HS-27A (cell line): ENCODE measurements around the gene EFHD2.
"Not testable (repeated sequence)": the region's sequence is repeated elsewhere in the genome, so short reads cannot be mapped to it uniquely, and the experiment has no call there.

Experiments used
- DNase-seq: peaks from one replicate; pipeline ENCODE4 v3.0.0-alpha.2; 2012; ENCODE audit warnings: low read depth, missing footprints

EFHD2 gene

DNA sequence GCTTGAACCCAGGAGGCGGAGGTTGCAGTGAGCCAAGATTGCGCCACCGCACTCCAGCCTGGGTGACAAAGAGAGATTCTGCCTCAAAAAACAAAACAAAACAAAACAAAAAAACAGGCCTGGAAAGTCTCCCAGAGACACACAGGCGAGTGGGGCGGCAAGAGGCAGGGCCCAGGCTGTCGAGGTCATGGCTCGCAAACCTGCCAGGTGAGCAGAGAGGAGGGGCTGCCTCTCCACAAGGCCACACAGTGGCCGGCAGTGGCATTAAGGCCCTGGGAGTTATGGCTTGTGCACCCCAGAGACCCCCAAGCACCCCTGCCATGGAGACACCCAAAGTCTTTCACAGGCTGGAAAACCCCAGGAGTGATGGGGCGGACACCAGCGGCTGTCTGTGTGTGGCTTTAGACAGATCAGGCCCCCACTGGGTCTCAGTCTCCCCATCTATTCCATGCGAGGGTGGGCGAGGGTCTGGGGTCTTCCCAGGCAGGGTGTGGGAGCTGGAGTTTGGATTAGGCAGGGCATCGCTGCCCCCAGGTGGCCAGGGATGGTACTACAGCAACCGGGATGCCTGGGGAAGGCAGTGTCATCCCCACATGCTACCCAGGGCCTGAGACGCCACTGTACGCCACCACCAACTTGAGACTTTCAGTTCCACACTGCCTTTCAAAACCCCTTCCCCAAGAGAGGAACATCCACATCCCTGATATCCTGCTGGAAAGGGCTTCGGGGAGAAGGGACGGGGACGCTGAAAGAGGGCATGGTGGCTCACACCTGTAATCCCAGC lies 21.3 kb downstream of the EFHD2 start:
- DNase-seq, result no peak

DNA sequence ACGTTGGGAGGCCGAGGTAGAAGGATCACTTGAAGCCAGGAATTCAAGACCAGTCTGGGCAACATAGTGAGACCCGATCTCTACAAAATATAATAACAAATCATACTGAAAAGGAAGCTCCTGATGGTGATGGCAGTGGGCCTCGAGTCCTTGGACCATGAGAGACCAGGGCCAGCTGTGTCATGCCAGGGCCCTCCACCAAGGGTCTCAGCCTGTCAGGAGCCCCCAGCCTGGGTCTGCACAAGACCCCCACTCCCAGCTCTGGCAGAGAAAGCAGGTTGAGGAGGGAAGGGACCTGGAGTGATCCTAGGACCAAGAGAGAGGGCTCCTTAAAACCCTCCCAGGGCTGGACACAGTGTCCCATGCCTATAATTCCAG lies 21.9 kb downstream of the EFHD2 start:
- no peak for DNase-seq

DNA sequence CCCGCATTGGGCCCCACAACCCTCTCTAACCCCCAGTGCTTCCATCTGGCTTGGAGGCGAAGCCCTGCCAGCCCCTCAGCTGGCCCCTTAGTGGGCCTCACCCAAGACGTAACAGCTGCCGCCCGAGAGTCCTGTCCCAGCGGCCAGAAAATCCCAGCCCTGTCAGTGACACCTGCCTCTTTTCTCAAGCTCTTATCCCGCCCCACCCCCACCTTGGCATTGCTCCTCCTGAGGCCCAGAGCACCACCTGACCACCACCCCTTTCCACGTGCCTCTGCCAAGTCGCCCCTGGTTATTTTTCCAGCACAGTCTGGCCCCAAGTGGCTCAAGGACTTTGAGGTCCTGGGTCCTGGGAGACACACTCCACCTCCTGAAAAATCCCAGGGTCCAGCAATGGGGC lies 22.6 kb downstream of the EFHD2 start:
- no peak for DNase-seq

DNA sequence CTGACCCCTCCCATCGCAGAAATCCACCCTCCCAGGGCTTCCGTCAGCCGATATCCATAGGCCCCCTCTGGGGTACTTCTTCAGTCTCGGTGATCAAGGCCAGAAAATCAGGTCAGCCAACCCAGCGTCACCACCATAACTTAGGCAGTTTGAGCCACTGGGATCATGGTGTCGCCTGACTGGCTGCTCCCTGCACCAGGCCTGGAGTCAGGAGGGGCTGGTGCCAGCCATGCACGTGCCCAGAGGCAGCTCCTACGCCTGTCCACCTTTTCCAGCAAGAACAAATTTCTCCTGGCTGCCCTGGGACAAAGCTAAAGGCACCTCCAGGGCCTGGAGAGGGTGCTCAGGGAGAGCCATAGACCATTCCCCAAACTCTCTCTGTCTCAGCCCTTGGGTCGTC lies 23.8 kb downstream of the EFHD2 start:
- DNase-seq, result no peak

DNA sequence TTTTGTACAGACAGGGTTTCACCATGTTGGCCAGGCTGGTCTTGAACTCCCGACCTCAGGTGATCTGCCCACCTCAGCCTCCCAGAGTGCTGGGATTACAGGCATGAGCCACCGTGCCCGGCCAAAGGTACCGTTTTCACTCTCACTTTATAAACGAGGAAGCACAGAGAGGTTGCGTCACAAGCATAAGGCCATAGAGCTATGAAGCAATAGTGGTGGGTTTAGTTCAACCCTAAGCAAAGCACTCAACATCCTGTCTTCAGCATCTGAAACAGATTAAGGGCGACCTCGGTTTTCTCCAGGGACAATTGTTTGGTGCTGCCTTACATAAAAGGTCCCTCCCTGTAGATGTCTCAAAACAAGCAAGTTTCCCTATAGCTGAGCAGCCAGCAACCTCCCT lies 25.1 kb downstream of the EFHD2 start:
- DNase-seq, result not testable (repeated sequence)

DNA sequence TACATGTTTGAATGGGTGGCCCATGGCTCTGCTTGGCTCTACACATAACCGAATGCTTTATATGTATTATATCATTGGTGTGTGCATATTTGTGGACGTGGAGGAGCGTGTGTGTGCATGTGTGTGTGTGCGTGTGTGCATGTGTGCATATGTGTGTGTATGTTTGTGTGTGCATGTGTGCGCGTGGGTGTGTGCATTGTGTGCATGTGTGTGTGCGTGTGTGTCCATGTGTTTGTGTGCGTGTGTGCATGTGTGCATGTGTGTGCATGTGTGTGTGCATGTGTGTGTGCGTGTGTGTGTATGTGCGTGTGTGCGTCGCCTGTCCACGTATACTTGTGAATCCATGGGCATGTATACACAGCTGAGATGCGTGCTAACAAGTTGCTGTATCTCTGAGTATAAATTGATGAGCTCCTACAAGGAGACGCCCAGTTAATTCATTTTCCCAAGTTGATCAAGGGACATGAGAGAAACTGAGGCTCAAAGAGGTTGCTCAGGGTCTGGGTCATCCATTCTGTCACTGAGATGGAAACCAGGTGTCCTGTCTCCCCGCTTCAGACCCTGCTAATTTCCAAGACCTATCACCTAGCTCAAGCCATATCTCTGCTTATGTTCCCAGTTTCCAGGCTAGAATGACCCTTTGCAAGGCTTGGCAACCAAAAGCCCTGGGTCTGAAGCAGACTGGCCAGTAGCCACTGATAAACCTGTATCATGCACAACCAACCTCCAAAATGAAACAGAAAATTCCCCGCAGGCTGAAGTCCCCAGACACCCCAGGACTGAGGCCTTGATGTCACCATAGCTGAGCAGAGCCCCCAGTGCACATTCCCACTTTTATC lies 25.8 kb downstream of the EFHD2 start:
- DNase-seq, result no peak

DNA sequence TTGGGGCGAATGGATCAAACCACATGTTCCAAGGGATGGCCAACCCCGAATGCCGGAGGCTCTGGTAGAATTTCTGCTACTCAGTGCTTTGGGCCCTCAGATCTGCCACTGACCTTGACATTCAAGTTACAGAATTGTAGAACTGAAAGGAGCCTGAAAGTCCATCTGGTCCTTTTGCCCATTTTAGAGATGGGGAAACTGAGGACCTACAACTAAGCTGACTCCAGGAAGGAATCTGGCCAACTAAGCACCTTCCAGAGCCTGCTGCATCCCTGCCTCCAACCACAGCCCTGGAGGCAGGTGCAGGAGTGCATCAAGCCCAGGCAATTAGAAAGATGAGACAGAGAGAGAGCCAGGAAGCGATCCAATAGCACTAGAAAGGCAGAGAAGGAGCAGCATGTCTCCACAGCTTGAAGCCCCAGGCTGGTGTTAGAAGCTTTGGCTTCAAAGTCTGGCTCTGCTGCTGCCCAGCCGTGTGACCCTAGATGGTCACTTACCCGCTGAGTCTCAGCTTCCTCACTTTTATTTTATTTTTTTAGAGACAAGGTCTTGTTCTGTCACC lies 27.3 kb downstream of the EFHD2 start:
- DNase-seq, result no peak

DNA sequence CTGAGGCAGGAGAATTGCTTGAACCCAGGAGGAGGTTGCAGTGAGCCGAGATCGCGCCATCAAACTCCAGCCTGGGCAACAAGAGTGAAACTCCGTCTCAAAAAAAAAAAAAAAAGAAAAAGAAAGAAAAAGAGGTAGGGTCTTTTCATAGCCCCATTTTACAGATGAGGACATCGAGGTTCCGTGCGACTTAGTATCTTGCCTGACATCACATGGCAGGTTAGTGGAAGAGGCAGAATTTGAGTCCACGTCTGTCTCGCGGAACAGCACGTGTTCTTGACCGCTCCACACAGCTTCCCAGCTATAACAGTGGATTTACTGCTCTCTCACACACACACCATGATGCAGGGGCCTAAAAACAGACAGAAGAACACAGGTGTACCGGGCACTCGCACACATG lies 29.6 kb downstream of the EFHD2 start:
- no peak for DNase-seq

DNA sequence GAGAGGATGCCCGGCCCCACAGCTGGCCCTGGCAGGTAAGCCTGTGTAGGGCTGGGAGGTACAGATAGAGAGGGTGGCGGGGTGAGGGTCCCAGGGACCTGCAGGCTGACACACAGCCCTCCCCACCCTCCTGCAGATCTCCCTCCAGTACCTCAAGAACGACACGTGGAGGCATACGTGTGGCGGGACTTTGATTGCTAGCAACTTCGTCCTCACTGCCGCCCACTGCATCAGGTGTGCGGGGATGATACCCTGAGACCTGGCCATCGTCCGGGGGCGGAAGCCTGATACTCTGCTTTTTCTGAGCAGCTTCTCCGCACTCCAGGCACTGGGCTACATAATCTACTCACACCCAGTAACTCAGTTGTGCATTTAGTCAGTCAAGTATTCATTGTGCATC lies 30.7 kb downstream of the EFHD2 start:
- DNase-seq, result no peak

DNA sequence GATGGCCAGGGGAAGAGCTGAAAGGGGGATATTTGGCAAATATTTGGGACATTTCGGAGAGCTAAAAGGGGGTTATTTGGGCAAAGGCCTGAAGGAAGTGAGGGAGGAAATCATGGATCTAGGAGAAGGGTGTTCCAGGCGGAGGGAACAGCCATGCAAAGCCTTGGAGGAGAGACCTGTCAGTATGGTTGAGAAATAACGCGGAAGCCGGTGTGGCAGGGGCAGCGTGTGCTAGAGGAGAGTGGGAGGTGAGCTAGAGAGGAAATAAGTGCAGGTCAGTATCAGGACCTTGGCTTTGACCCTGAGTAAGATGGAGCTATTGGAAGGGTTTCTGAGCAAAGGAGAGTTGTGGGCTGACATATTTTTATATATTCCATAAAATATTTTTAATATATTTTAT lies 31.6 kb downstream of the EFHD2 start:
- no peak for DNase-seq

DNA sequence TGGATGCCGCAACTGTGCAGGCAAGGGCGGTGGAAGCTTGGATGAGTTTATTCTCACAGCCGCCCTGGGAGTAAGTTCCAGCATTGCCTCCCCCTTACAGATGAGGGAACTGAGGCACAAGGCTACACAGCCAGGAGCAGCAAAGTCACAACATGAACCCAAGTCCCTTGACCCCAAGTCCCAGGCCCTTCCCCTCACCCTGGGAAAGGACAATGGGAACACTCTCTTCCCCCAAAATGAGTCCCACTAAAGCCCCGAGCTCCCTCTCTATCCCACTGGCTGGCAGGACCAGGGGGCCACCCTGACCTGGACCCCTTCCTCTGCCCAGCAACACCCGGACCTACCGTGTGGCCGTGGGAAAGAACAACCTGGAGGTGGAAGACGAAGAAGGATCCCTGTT lies 32.4 kb downstream of the EFHD2 start:
- DNase-seq, result no peak

DNA sequence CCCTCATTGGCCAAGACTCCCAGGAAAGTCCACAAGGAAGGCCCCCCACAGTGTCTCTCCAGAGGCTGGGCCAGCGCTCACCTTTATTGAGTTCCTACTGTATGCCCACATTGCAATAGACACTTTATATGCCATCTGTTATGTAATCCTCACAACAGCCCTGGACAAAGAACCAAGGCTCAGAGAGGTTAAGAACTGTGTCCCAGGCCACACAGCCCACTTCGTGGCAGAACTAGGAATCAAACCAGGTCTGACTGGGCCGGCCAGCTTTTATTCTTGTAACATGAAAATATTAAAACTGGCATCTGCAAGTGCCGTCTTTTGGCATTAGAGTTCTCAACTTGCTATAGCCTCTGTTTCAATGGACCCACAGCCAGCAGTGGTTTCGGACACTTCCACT lies 33.1 kb downstream of the EFHD2 start:
- no peak for DNase-seq

DNA sequence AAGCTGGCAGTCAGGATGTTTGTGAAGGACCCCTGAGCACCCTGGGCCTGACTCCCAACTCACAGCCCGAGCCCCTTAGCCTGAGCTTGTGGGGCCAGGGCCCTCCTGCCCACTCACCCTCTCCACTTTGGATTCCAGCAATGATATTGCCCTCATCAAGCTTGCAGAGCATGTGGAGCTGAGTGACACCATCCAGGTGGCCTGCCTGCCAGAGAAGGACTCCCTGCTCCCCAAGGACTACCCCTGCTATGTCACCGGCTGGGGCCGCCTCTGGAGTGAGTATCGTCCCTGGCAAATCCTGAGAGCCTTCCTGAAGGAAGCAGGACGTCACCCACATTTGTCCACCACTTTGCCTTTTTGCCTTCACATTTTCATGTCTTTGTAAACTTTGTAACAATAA lies 33.6 kb downstream of the EFHD2 start:
- DNase-seq, result no peak

DNA sequence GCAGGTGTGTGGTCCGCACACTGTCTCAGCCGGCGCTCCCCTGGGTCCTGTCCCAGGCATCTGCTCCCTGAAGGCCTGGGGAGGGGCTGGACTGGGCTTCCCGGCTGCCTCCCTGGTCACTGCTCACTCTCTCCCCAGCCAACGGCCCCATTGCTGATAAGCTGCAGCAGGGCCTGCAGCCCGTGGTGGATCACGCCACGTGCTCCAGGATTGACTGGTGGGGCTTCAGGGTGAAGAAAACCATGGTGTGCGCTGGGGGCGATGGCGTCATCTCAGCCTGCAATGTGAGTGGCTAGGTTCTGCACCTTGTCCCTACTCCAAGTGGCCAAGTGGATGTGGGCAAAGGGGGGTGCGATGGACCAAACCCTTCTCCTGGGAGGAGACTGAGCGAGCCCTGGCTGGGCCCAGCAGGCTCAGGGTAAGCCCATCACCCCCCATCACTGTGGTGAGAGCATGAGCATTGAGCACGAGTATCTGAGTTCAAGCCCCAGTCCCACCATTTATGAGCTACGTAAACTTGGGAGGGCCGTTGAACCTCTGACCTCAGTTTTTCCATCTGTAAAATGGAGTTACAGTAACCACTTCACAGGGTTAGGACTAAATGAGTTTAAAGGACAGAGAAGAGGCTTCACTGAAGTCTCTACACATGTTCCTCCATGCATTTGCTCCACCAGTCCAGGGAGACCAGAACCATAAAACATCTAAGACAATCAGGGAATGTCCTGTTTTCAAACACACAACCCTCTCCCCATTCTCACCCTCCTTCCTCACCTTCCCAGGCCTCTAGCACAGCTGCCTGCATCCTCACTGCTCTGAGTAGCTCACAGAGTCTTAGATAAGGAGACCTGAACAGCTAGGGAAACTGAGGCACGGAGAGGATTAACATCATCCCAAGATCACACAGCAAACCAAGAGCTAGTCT lies 35.0 kb downstream of the EFHD2 start:
- DNase-seq, result no peak

DNA sequence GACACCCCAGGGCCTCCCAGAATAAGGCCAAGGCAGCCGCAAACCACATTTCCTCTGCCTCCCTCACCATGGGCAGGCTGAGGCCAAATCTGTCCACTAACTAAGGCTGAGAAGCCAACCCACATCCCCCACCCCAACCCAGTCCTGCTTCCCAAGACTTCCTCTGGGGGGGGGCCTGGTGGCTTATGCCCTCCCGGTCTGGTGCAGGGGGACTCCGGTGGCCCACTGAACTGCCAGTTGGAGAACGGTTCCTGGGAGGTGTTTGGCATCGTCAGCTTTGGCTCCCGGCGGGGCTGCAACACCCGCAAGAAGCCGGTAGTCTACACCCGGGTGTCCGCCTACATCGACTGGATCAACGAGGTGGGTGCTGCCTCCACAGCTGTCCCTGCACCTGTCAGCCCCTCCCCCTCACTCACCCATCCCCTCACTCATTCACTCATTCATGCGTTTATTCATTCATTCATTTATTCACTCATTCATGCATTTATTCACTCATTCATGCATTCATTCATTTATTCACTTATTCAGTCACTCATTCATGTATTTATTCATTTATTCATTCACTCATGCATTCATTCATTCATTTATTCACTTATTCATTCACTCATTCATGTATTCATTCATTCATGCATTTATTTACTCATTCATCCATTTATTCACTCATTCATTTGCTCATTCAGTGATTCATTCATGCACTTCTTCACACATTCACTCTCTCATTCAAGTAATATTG lies 35.9 kb downstream of the EFHD2 start:
- no peak for DNase-seq

DNA sequence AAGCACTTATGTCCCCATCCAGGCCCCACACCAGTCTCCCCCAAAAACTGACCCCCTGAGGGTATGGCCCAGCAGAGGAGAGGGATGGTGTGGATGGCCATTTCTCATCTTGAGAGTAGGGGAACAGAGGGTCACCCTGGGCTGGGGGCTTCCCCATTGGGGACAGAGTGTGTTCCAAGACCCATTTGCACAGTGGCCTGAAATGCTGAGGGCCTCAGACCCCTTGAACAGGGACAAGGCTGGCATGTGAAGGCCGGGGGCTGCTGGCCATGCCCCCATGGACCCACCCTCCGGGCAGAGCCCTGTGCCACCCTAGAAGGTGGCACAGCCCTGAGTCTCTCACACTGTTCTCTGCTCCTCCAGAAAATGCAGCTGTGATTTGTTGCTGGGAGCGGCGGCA lies 36.5 kb downstream of the EFHD2 start:
- DNase-seq, result no peak

DNA sequence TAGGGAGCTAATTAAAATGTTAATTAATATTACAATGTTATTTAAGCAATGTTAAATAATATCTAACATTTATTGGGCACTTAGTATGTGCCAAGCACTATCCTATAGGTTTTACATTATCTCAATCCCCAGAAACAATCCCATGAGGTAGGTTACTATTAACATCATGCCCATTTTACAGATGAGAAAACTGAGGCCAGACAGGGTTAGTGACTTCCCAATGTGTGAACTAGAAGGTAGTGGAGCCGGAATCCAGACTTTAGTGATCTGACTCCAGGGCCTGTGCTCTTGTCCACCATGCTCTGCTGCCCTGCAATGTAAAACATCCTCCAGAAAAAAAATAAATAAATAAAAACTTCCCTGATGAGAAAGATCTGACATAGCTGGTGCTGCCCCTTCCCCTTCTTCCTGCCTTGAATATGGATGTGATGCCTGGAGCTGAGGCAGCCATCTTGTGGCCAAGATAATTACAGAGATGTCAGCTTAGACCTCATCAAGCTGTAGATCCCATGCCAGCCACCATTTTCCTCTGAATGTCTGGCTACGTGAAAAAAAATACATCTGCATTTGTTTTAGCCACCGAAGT lies 39.3 kb downstream of the EFHD2 start:
- no peak for DNase-seq

DNA sequence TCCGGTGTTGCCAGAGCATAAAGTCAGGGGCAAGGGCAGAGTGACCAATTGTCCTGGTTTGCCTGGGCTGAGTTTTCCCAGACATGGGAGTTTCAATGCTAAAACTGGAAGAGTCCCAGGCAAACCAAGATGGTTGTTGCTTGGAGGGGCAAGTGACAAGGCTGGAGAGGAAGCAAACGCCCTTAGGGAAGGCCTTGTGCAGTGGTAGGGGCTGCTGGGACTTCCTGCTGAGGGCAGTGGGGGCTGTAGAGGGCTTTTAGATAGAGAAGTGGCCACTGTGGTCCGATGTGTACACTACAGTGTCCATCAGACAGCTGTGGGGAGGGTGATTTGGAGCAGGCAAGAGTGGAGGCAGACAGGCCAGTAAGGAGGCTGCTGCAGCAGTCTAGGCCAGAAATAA lies 39.9 kb downstream of the EFHD2 start:
- DNase-seq, result no peak

DNA sequence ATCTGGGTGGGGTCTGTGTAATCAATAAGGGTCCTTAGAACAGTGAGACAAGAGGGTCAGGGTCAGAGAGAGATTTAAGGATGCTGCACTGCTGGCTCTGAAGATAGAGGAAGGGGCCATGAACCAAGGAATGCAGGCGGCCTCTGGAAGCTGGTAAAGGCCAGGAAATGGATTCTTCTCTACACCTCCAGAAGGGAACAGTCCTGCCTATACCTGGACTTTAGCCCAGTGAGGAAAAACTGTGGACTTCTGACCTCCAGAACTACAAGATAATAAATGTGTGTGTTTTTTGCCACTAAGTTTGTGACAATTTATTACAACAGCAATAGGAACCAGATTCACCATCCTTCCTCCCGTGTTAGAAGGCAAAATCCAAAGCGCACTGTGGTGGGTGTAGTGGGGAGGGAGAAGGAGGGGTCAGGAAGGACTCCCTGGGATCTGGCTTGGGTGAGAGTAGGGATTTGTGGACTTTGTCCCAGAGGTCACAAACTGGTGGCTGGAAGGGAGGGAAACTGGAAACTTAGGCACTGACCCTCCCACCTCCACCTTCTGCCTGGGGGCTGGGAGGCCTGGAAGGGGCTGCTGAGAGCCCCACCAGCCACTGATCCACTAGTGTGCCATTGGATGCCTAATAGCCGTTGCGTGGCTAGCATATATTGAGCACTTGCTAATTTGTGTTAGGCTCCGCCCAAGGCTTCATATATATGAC lies 41.5 kb downstream of the EFHD2 start:
- no peak for DNase-seq

DNA sequence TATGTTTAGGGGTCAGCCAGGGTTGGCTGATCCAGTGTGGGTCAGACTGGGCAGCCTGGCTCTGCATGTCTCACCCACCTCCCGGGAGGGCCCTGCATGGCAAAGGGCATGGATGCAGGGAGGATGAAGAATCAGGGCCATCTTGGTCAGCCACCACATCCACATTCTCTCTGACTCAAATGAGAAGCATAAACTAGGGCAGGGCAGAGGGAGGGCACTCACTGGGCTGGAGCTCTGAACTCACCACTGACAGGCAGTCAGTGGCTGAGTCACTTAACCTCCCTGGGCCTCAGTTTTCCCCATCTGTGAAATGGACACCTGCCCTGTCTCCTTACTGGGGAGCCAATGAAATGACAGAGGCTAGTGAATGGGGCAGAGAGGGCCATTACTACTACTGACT lies 42.5 kb downstream of the EFHD2 start:
- no peak for DNase-seq
